Tibial nerve (tissue), 4 donors: ENCODE data around the gene MAOA.

Experiments
- EP300 ChIP-seq, 2 donors: sonication (generic); formaldehyde crosslinking; IDR thresholded peaks; one replicate each; pipeline ENCODE4 v1.6.1; 2017; ENCODE audit warnings: antibody characterized with exemption in 2 of 2, mild to moderate bottlenecking in 1 of 2
- TF ChIP-seq, protein P1 (sequence below), 5 experiments: fragments of 200-600 bp in 3 of 5; fragments of 450-650 bp in 2 of 5; sonication (generic) in 3 of 5; IDR thresholded peaks; one replicate each; pipeline ENCODE4 v1.5.1; 2016 to 2019; ENCODE audit warnings: antibody characterized with exemption in 5 of 5, mild to moderate bottlenecking in 3 of 5, moderate library complexity in 2 of 5

DNA sequence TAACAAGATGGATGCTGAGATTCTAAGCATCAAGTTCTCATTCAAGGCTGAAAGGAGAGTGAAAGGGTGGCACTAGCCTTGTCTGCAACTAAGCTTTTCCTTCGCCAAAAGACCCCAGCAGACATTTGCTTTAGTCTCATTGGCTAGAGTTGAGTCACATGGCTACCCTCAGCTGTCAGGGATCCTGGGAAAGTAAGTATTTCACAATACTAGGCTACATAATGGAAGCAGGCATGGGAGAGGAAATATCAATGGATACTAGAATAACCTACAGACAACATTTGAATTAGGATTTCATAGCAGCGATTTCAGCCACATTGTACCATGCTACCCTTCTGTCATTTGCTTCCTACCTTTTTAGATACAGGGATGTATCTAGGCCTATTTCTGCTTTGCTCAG is 29.1 kb downstream of the MAOA start:
- TF ChIP-seq EP300 (IDR thresholded peaks at IDR 0.05): no peak
- TF ChIP-seq, protein P1, sequence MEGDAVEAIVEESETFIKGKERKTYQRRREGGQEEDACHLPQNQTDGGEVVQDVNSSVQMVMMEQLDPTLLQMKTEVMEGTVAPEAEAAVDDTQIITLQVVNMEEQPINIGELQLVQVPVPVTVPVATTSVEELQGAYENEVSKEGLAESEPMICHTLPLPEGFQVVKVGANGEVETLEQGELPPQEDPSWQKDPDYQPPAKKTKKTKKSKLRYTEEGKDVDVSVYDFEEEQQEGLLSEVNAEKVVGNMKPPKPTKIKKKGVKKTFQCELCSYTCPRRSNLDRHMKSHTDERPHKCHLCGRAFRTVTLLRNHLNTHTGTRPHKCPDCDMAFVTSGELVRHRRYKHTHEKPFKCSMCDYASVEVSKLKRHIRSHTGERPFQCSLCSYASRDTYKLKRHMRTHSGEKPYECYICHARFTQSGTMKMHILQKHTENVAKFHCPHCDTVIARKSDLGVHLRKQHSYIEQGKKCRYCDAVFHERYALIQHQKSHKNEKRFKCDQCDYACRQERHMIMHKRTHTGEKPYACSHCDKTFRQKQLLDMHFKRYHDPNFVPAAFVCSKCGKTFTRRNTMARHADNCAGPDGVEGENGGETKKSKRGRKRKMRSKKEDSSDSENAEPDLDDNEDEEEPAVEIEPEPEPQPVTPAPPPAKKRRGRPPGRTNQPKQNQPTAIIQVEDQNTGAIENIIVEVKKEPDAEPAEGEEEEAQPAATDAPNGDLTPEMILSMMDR (IDR thresholded peaks at IDR 0.05): no peak
